CD4-positive, alpha-beta T cell treated with Interleukin-12 subunit alpha and Interleukin-12 subunit beta, for 1 hour (primary cell): ENCODE results near the gene DTNB.
"Not testable (repeated sequence)": the region's sequence is repeated elsewhere in the genome, so short reads cannot be mapped to it uniquely, and the experiment has no call there.

Experiments used
- DNase-seq: peaks from one replicate; pipeline ENCODE4 v3.0.0-alpha.2; 2020

The DTNB gene

GRCh38 chr2:25677877-25678276, 4.5 kb upstream of the DTNB start:
- DNase-seq = no peak

GRCh38 chr2:25674077-25674362, 643 bp upstream of the DTNB start:
- no peak for DNase-seq

GRCh38 chr2:25672494-25673299, 680 bp downstream of the DTNB start:
- DNase-seq = peak; percentile 73

DNA sequence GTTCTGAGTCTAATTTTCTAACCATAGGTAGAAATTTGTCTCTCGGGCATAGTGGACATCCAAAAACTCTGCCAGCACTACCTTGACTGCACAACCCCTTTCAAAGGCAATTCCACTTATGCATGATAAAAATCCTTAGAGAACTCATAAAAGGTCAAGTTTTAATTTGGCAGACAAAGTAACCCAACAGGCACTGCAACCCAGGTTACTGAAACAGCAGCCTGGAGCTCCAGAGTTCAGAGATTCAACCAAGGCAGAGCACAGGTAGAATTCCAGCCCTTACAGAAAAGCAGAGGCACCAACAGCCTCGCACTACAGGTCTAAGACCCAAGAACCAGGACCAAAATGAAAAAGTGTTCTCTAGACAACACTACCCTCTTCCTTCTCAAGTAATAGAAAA, 1.8 kb downstream of the DTNB start:
- no peak for DNase-seq

- no peak for DNase-seq
Observed at GRCh38 chr2:25669520-25669919, 3.9 kb downstream of the DTNB start.

GRCh38 chr2:25666218-25666617, 7.2 kb downstream of the DTNB start:
- DNase-seq = no peak

DNA sequence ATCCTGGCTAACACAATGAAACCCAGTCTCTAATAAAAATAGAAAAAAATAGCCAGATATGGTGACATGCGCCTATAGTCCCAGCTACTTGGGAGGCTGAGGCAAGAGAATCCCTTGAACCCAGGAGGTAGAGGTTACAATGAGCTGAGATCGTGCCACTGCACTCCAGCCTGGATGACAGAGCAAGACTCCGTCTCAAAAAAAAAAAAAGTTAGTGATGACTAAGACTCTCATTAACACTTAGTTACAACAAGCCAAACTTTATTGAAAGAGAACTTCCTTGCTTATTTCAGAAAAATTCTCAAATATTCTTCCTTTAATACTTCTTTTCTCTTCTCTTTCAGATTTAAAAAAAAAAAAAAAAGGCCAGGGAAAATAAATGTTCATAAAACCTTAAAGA, 7.9 kb downstream of the DTNB start:
- DNase-seq = not testable (repeated sequence)

- no peak for DNase-seq
Observed at GRCh38 chr2:25664965-25665307, 8.4 kb downstream of the DTNB start.

DNA sequence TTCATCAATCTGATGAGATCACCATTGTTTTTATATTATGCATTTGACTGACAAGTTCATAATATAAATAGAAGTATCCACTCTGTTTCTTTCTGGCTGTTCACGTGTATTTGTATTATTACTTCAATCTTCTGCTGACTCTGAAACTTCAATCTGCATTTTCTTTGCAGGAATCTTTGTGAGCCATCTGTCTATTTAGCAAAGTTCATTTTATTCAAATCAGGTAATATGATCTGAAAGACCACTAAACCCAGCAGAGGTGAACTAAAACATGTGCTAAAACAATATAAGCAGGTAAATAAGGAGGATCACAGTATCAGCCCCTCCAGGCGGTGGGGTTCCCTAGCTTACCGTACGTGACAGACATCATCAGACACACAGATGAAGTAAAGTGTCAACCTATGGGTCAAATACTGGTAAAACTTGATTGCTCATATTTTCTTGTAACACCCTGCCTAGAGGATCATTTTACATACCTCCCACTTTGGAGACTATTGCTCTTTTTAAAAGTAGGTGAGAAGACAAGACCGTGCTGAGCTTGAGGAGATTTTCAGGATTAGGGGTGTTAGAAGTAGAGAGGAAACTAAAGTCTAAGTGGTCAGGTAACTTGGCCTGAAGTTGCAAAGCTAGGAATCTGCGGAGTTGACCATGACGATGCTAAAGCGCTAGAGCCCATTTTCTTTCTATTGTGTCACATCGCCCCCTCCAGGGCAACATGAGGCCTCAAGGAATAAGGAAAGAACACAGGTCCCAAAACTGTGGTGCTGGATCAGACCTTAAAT, 9.0 kb downstream of the DTNB start:
- DNase-seq = peak; percentile 13

DNA sequence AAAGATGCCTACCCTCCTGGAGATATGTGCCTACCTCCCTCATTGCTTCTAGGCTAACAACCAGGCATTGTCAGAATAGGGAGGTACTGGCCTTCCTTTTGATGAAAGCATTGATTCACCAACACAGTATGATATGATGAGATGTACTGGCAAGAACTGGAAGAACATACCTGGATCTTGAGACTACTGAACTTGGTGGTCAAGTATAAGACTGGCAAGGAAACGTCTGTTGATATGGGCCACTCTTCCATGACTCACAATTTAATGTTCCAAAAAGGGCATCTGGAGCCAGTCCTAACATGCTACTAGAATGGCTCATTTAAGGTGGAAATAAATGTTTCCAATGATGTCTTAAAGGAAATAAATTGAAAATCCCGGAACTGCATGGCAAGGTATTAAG, 18.1 kb downstream of the DTNB start:
- DNase-seq = no peak

GRCh38 chr2:25654801-25655200, 18.6 kb downstream of the DTNB start:
- no peak for DNase-seq

DNA sequence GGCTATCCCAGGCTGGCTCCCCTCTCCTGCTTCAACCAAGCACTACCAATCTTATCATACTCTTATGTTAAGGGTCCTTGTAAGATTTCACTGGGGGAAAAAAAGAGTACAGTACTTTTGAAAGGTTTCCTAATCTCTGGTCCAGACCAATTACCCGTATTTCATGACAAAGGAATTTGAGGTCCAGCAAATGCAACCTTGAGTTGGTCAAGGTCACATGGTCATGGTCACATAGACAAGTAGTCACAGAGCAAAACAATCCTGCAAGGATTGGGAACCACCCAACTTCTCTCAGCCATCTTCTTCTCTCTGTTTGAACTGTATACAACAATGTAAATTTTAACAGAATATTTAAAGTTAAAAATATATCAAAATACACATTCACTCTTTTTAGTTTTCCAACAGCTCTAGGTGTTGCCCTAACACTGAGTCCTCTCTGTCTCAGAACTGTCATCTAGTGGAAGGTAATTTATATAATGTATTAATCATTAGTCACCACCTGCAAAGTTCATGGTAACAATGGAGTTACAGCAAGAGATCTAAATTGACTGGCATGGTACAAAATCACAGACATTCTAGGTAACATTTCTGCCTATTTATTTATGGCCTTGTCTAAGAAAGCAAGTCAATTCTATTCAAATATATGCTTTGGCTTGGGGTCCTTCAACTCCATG, 21.5 kb downstream of the DTNB start:
- no peak for DNase-seq

DNA sequence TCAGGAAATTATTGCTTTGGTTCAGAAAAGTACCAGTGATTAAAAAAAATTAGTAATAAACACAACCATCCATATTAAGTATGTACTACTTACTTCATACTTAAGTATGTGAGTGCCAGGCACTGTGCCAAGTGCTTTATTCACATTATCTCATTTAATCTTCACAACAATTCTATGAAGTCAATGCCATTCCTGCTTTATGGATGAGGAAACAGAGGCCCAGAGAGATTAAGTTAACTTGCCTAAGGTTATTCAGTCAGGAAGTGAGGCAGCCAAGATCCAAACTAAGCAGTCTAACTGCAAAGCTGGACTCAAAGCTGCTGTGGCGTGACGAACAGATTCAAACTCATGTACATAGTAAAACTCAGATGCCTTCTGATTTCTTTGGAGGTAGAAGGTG, 22.3 kb downstream of the DTNB start:
- DNase-seq = no peak

GRCh38 chr2:25650256-25650655, 23.1 kb downstream of the DTNB start:
- DNase-seq = no peak

- no peak for DNase-seq
Observed at GRCh38 chr2:25649786-25650185, 23.6 kb downstream of the DTNB start.

GRCh38 chr2:25642298-25642697, 31.1 kb downstream of the DTNB start:
- DNase-seq = no peak

DNA sequence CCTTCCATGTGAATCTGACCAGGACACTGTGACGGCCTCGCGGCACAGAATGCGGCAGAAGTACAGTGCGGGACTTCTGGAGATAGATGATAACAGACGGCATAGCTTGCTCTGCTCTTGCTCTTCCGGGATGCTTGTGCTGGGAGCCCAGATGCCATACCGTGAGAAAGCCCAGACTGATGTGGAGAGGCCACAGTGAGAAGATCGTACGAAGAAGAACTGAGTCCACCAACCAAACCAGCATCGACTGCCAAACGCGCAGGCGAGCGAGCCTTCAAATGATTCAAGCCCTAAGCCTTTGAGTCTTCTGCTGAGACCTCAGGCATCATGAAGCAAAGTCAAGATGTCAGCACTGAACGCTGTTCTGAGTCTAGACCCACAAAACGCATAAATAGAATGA, 33.7 kb downstream of the DTNB start:
- DNase-seq = no peak

DNA sequence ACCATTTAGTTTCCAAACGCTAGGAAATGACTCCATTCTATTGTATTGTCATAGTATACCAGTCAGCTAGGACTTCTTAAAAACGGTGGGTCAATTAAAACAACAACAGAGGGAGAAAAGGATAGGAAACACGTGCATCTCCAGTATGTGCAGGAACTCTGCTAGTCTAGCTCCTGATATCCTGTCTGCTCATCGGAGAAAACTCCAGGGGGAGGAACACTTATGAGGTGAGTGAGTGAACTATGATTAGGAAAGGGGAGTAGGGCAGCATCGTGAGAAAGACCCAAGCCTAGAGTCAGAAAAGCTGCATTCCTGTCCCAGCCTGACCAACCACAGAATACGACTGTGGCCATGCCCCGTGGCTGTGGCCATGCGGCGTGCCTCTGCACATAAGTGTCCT, 34.2 kb downstream of the DTNB start:
- DNase-seq = no peak

DNA sequence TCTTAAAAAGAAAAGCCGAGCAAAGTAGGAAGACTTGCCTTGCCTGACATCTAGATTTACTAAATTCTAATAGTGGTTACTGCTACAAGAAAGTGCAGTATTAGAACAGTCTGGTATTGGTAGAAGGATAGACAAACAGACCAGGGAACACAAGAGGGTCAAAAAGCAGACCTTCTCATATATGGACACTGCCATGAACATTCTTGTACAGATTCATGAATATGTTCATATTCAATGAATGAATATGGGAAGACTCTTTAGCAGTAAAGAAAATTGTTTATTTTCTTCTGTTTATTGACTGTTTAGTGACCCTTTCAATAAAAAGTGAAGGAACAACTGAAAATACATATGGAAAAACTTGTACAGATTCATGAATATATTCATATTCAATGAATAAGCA, 37.6 kb downstream of the DTNB start:
- DNase-seq = no peak

DNA sequence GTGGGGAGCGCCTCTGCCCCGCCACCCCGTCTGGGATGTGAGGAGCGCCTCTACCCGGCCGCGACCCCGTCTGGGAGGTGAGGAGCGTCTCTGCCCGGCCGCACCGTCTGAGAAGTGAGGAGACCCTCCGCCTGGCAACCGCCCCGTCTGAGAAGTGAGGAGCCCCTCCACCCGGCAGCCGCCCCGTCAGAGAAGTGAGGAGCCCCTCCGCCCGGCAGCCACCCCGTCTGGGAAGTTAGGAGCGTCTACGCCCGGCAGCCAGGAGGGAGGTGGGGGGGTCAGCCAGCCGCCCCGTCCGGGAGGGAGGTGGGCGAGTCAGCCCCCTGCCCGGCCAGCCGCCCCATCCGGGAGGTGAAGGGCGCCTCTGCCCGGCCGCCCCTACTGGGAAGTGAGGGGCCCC, 39.6 kb downstream of the DTNB start:
- DNase-seq = not testable (repeated sequence)

GRCh38 chr2:25632396-25632795, 41.0 kb downstream of the DTNB start:
- no peak for DNase-seq

- DNase-seq = no peak
Observed at GRCh38 chr2:25624635-25625034, 48.7 kb downstream of the DTNB start.

- no peak for DNase-seq
Observed at GRCh38 chr2:25623361-25623760, 50.0 kb downstream of the DTNB start.

DNA sequence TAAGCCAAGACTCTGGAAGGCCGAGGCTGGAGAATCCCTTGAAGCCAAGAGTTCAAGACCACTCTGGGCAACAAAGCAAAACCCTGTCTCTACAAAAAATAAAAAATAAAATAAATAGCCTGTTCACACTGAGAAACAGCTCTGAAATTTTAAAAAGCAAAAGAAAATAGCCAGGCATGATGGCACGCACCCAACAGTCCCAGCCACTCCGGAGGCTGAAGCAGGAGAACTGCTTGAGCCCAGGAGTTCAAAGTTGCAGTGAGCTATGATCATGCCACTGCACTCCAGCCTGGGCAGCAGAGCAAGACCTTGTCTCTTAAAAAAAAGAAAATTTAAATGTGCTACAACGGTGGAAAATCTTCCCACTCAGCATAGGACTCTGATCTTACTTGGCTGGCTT, 52.7 kb downstream of the DTNB start:
- no peak for DNase-seq
